ENCODE results near the gene SRP54.
A peak's percentile ranks its signal among the peaks of the same experiment; 100 is the strongest.

The SRP54 gene

DNA sequence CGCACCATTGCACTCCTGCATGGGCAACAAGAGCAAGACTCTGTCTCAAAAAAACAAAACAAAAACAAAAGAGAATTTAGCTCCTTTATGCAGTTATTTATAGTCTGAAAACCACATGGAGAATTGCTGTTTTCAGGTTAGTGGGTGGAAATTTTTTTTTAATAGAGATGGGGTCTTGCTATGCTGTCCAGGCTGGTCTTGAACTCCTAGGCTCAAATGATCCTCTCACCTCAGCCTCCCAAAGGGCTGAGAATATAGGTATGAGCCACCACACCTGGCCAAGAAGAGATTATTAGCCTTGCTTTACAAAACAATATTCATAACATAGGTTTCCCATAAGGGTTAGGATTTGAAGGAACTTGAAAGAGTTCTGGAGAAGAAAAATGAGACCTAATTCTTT is 12.1 kb upstream of the SRP54 start:
- Mint-ChIP-seq H3K27ac (no peak overlapping the region), H3K27me3 (ENCODE audit: low read depth) (no peaks in the 10 kb centered on the region), H3K36me3 (ENCODE audit: low read depth) (peaks cover 17% of the 10 kb centered on the region), H3K4me1 (ENCODE audit: low read depth) (peaks cover 16% of the 10 kb centered on the region), H3K9me3 (no peaks in the 10 kb centered on the region), H3K4me3 (no peak overlapping the region)

DNA sequence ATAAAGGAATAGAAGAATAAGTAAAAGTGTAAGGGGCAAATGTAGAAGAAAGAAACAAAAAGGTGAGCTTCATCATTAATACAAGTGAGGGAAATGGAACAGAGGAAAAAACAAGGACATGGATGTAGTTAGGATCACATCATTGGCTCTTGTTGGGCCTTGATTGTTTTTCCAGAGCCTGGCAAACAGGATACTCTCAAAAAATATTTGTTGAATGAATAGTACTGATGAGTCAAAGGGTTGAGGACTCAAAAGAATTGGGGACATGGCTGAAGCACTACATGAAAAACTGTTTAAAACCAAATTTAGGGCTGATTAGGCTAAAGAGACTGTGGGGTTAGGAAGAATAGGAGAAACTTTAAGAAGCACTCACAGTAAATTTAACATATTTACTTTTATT is 11.4 kb upstream of the SRP54 start:
- H3K36me3 Mint-ChIP-seq (ENCODE audit: low read depth): peaks cover 12% of the 10 kb centered on the region
- peaks cover 10% of the 10 kb centered on the region for H3K4me1 Mint-ChIP-seq (ENCODE audit: low read depth)
- no peak overlapping the region for H3K27ac Mint-ChIP-seq
- H3K9me3 Mint-ChIP-seq: no peaks in the 10 kb centered on the region
- H3K4me3 Mint-ChIP-seq: no peak overlapping the region
- no peaks in the 10 kb centered on the region for H3K27me3 Mint-ChIP-seq (ENCODE audit: low read depth)

DNA sequence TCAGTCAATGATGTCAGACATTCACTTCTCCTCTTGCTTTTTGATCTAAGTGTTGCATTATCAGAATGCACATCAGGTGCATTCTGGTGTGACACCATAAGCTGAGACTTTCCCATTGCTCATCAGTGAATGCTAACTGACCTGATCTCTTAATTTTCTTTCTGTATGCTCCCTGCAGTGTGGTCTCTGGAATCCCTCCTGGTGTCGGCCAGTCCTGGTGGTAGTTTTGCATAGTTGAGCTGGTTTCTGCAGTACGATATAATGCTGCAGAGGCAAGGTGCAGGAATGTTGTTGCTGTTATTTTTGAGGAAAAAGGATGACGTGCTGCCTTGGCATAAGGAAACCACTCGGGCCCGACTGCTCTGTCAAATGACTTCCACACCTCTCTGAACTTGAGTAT is 11.0 kb upstream of the SRP54 start:
- peaks cover 7% of the 10 kb centered on the region for H3K4me1 Mint-ChIP-seq (ENCODE audit: low read depth)
- no peaks in the 10 kb centered on the region for H3K27me3 Mint-ChIP-seq (ENCODE audit: low read depth)
- H3K9me3 Mint-ChIP-seq: no peaks in the 10 kb centered on the region
- H3K27ac Mint-ChIP-seq: no peak overlapping the region
- H3K4me3 Mint-ChIP-seq: no peak overlapping the region
- peaks cover 13% of the 10 kb centered on the region for H3K36me3 Mint-ChIP-seq (ENCODE audit: low read depth)

DNA sequence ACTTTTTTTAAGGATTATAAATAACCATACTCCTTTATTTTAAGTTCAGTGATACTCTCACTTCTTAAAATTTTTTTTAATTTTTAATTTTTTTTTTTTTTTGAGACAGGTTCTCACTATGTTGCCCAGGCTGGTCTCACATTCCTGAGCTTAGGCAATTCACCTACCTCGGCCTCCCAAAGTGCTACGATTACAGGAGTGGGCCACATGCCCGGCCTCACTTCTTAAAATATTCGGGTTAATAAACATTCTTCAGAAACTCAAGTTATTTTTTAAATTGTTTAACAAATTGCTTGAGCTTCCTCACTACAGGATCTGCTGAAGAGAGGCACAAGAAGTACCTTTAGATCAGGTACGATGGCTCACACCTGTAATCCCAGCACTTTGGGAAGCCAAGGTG is 4.3 kb upstream of the SRP54 start:
- H3K27me3 Mint-ChIP-seq (ENCODE audit: low read depth): no peaks in the 10 kb centered on the region
- H3K27ac Mint-ChIP-seq: no peak overlapping the region
- peaks cover 4% of the 10 kb centered on the region for H3K4me1 Mint-ChIP-seq (ENCODE audit: low read depth)
- peaks cover 4% of the 10 kb centered on the region for H3K36me3 Mint-ChIP-seq (ENCODE audit: low read depth)
- no peak overlapping the region for H3K4me3 Mint-ChIP-seq
- H3K9me3 Mint-ChIP-seq: no peaks in the 10 kb centered on the region

DNA sequence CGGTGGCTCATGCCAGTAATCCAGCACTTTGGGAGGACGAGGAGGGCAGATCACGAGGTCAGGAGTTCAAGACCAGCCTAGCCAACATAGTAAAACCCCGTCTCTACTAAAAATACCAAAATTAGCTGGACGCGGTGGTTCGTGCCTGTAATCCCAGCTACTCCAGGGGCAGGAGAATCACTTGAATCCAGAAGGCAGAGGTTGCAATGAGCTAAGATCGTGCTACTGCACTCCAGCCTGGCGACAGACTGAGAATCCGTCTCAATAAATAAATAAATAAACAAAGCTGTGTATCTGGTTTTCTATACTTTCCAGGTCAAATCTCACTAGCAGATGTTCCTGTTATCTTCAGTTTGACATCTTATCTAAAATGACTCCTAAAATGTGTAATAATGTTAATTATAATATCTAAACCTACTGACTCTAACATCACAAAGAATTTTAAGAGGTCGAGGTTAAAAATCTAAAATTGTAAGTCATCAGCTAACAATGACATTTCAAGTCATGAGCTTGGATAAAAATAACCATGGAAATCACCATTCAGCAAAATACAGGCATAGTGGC is 2.4 kb upstream of the SRP54 start:
- no peaks in the 10 kb centered on the region for H3K27me3 Mint-ChIP-seq (ENCODE audit: low read depth)
- peaks cover 7% of the 10 kb centered on the region for H3K4me1 Mint-ChIP-seq (ENCODE audit: low read depth)
- peaks cover 8% of the 10 kb centered on the region for H3K36me3 Mint-ChIP-seq (ENCODE audit: low read depth)
- H3K27ac Mint-ChIP-seq: no peak overlapping the region
- no peaks in the 10 kb centered on the region for H3K9me3 Mint-ChIP-seq
- peak overlapping the region; percentile 10 for H3K4me3 Mint-ChIP-seq

DNA sequence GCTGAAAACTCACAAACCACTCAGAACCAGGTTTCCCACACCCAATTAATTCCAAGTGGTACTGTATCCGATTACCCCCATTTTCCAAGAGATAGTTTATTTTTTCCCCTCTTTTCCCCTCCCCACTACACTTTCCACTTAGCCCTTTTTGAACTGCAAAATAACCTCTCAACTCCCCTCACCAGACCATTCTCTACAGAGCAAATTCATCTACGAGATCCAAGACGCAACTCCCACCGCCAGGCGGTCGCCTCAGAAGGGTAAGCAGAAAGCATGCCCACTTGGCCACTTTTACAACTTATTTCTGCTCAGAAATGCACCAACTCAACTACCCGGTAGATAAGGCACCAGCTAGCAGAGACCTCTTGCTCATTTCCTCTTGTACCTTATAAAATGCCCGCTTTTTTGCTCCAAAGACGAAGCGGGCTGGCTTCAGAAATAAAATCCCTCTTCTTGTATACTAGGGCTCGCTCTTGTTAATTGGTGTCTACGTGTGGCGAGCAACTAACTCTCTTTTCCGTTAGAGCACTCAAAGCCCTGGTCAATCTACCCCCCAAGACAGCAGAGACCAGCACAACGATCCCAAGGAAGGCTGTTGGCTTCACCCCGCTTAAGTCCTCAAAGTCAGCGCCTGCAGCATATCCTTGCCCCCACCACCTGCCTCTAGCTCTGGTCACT is 910 bp upstream of the SRP54 start:
- Mint-ChIP-seq H3K4me3 (no peak overlapping the region), H3K9me3 (no peaks in the 10 kb centered on the region), H3K27me3 (ENCODE audit: low read depth) (no peaks in the 10 kb centered on the region), H3K27ac (no peak overlapping the region), H3K4me1 (ENCODE audit: low read depth) (peaks cover 16% of the 10 kb centered on the region), H3K36me3 (ENCODE audit: low read depth) (peaks cover 8% of the 10 kb centered on the region)

DNA sequence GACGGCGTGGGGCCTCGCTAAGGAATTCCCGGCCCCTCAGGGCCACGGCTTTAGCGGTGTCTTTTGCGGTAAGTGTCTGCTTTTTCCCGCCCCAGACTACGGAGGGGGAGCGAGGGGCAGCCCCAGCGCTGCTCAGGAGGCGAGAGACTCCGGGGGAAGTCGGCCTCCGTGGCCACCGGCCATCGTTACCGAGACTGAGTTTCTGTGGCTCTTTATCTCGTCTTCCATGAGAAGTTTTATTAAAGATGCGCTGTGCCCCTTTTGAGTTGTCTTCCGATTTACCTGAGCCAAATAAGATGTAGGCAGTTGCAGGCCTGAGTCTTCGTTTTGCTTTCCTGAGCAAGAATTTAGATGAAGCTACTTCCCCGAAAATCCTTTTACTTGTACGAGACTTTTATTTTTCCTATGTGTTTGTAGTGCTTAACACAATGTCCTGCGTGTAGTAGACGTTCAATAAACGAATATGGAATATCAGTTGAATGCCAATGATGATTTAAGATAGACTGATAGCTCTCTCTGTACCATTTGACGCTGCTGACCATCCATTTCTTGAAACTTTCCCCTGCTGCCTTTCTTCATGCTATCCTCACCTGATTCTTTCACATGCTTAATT is 462 bp downstream of the SRP54 start:
- no peak overlapping the region for H3K27ac Mint-ChIP-seq
- H3K4me3 Mint-ChIP-seq: no peak overlapping the region
- H3K4me1 Mint-ChIP-seq (ENCODE audit: low read depth): peaks cover 20% of the 10 kb centered on the region
- H3K9me3 Mint-ChIP-seq: no peaks in the 10 kb centered on the region
- H3K27me3 Mint-ChIP-seq (ENCODE audit: low read depth): no peaks in the 10 kb centered on the region
- H3K36me3 Mint-ChIP-seq (ENCODE audit: low read depth): peaks cover 10% of the 10 kb centered on the region

DNA sequence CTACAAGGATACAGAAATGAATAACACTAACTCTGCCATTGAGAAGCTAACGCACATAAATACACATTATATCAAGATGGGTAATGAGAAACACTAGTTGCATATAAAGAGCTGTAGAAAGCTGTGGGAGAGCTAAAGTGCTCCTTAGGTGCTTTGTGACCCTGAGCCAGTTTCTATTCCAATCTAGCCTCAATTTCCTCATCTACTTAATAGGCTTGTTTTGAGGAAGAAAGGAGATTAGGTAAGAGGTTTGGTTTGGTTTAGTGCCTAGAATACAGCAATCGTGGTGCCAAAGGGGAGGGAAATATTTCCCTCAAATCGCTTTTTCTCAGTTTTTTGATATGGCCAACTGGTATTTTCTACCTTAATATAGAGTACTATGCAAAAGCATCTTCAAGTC is 994 bp downstream of the SRP54 start:
- H3K27me3 Mint-ChIP-seq (ENCODE audit: low read depth): no peaks in the 10 kb centered on the region
- H3K27ac Mint-ChIP-seq: no peak overlapping the region
- H3K9me3 Mint-ChIP-seq: no peaks in the 10 kb centered on the region
- peaks cover 20% of the 10 kb centered on the region for H3K4me1 Mint-ChIP-seq (ENCODE audit: low read depth)
- H3K4me3 Mint-ChIP-seq: no peak overlapping the region
- peaks cover 10% of the 10 kb centered on the region for H3K36me3 Mint-ChIP-seq (ENCODE audit: low read depth)

DNA sequence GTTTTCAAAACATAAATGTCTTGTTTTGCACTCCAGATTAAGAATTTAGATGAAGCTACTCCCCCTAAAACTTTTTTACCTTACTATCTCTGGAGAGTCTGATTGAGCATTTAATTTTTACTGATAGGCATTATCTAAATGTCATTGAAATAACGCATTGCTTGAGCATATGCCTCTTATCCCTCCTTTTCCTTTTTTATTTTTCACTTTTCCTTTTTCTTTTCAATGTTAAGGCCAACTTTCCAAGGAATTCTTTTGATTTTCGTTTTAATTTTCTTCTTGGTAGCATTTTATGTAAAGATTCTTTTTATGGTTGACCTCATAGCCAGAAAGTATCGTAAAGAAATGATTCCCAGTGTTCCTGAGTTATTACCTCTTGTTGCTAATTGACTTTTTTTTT is 2.9 kb downstream of the SRP54 start:
- Mint-ChIP-seq H3K4me1 (ENCODE audit: low read depth) (peaks cover 16% of the 10 kb centered on the region), H3K36me3 (ENCODE audit: low read depth) (peaks cover 9% of the 10 kb centered on the region), H3K9me3 (no peaks in the 10 kb centered on the region), H3K27ac (no peak overlapping the region), H3K4me3 (no peak overlapping the region), H3K27me3 (ENCODE audit: low read depth) (no peaks in the 10 kb centered on the region)

DNA sequence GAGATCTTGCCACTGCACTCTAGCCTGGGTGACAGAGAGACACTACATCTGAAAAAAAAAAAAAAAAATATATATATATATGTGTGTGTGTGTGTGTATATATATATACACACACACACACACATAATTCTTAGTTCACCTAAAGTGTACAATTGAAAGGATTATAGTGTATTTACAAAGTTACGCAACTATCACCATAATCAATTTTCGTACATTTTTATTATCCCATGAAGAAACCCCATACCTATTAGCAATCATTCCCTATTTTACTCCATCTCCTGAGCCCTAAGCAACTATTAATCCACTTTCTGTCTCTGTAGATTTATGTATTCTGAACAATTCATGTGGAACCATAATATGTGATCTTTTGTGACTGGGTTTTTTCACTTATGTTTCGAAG is 4.4 kb downstream of the SRP54 start:
- H3K4me3 Mint-ChIP-seq: no peak overlapping the region
- H3K27ac Mint-ChIP-seq: no peak overlapping the region
- H3K36me3 Mint-ChIP-seq (ENCODE audit: low read depth): peaks cover 9% of the 10 kb centered on the region
- no peaks in the 10 kb centered on the region for H3K9me3 Mint-ChIP-seq
- peaks cover 16% of the 10 kb centered on the region for H3K4me1 Mint-ChIP-seq (ENCODE audit: low read depth)
- H3K27me3 Mint-ChIP-seq (ENCODE audit: low read depth): no peaks in the 10 kb centered on the region

DNA sequence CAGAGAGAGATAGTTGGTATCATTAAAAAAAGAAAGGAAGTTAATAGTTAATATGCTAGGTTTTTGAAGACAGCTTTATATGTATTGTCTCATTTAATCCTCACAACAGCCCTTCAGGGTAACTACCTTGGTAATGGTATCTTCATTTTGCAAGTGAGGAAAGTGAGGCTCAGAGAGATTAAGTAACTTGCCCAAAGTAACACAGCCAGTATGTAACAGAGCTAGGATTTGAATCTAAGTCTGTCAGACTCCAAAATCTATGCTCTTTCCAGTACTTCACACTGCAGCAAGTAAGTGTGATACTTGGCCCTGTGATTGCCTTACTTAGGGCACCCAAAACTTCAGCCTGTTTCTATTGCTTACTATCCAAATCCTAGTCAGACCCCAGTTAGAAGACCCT is 7.0 kb downstream of the SRP54 start:
- Mint-ChIP-seq H3K9me3 (no peaks in the 10 kb centered on the region), H3K4me3 (no peak overlapping the region), H3K27me3 (ENCODE audit: low read depth) (no peaks in the 10 kb centered on the region), H3K27ac (no peak overlapping the region), H3K4me1 (ENCODE audit: low read depth) (peaks cover 17% of the 10 kb centered on the region), H3K36me3 (ENCODE audit: low read depth) (peaks cover 9% of the 10 kb centered on the region)

DNA sequence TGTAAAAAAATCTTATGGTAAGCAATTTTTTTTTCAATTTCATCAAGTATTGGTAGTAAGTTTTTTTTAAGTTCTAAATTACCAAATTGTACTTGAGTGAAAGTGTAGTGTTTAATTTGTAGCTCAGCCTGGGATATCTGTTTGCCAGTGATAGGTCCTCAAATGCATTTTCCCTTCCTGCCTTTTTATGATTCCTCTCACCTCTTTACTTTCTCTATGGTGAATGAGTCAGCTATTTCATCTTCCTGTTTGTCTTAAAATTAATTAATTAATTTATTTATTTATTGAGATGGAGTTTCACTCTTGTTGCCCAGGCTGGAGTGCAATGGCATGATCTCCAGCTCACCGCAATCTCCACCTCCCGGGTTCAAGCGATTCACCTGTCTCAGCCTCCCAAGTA is 10.6 kb downstream of the SRP54 start:
- Mint-ChIP-seq H3K4me3 (no peak overlapping the region), H3K27me3 (ENCODE audit: low read depth) (no peaks in the 10 kb centered on the region), H3K9me3 (no peaks in the 10 kb centered on the region), H3K4me1 (ENCODE audit: low read depth) (peaks cover 4% of the 10 kb centered on the region), H3K36me3 (ENCODE audit: low read depth) (peaks cover 6% of the 10 kb centered on the region), H3K27ac (no peak overlapping the region)

DNA sequence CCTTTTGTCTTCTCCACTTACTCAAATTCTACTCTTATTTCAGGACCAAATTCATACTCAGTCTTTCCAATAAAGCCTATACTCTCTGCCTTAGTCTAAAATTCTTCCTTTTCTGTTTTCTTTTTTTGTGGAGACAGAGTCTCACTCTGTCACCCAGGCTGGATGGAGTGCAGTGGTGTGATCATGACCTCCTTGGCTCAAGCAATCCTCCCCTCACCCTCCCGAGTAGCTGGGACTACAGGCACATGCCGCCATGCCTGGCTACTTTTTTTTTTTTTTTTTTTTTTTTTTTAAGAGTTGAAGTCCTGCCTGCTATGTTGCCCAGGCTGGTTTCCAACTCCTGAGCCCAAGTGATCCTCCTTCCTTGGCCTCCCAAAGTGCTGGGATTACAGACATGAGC is 11.9 kb downstream of the SRP54 start:
- H3K4me3 Mint-ChIP-seq: no peak overlapping the region
- H3K27ac Mint-ChIP-seq: no peak overlapping the region
- H3K9me3 Mint-ChIP-seq: no peaks in the 10 kb centered on the region
- H3K36me3 Mint-ChIP-seq (ENCODE audit: low read depth): peaks cover 8% of the 10 kb centered on the region
- peaks cover 4% of the 10 kb centered on the region for H3K4me1 Mint-ChIP-seq (ENCODE audit: low read depth)
- no peaks in the 10 kb centered on the region for H3K27me3 Mint-ChIP-seq (ENCODE audit: low read depth)

DNA sequence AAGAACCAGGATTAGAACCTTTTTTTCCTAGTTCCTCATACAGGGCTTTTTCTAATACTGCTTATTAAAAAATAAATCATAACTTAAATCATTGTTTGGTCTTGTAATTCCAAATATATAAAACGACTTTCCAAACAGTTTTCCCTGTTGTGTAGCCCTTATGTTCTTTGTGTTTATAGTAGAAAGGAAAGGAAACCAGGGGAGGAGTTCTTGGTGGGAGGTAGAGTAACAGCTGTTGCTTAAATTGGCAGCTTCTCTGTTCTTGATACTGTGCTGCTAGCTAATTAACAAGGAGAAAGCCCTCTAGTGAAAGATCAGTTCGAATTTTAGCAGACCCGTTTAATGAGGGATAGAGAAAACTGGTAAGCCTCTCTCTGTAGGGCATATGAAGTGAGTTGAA is 15.0 kb downstream of the SRP54 start:
- Mint-ChIP-seq H3K9me3 (no peaks in the 10 kb centered on the region), H3K4me1 (ENCODE audit: low read depth) (peaks cover 4% of the 10 kb centered on the region), H3K36me3 (ENCODE audit: low read depth) (peaks cover 10% of the 10 kb centered on the region), H3K4me3 (no peak overlapping the region), H3K27me3 (ENCODE audit: low read depth) (no peaks in the 10 kb centered on the region), H3K27ac (no peak overlapping the region)

DNA sequence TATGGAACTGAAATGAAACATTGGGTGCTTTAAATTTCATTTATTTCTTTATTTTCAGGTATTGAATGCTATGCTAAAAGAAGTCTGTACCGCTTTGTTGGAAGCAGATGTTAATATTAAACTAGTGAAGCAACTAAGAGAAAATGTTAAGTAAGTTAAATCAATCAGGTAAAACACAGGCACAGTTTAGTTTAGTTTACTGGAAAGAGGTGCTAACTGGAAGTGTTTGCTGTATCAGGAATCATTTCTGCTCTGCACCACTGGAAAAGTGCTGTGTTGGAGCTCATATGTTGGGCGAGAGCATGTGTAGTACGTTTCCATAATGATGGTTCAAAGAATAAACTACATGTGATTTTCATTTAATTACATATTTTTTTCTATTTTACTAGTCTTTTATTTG is 16.7 kb downstream of the SRP54 start:
- Mint-ChIP-seq H3K36me3 (ENCODE audit: low read depth) (peaks cover 14% of the 10 kb centered on the region), H3K4me1 (ENCODE audit: low read depth) (peaks cover 3% of the 10 kb centered on the region), H3K27ac (no peak overlapping the region)

More for the DNA sequence above, 16.7 kb downstream of the SRP54 start:
- Mint-ChIP-seq H3K9me3 (no peaks in the 10 kb centered on the region), H3K4me3 (no peak overlapping the region), H3K27me3 (ENCODE audit: low read depth) (no peaks in the 10 kb centered on the region)

Data from T-helper 1 cell treated with Interleukin-12 subunit alpha and Interleukin-12 subunit beta and Interleukin-4 antibody, amounts not matched to agents 30 μg/mL and 1 μg/mL, for 36 hours (primary cell).